K562 (cell line): ENCODE data around the gene PIGT.

Source experiments
- FIP1L1 ChIP-seq: fragments of 200-400 bp; formaldehyde crosslinking; IDR thresholded peaks from 2 replicates; pipeline ENCODE4 v1.6.1; 2018; ENCODE audit warnings: mild to moderate bottlenecking, low read depth, low read length; ENCODE audit not compliant: poor library complexity, severe bottlenecking
- HNRNPL ChIP-seq: fragments of 200-400 bp; formaldehyde crosslinking; IDR thresholded peaks from 2 replicates; pipeline ENCODE4 v1.6.1; 2017; ENCODE audit warnings: low read depth, mild to moderate bottlenecking, low read length
- MEF2A ChIP-seq: IDR thresholded peaks from 2 replicates; pipeline ENCODE4 v1.6.1; 2011; ENCODE audit warnings: low read depth, mild to moderate bottlenecking, low read length, moderate library complexity; ENCODE audit not compliant: control insufficient read depth
- PRMT5 ChIP-seq: sonication (generic); formaldehyde crosslinking; IDR thresholded peaks from 2 replicates; pipeline ENCODE4 v1.5.0; 2020; ENCODE audit warnings: missing genetic modification reagents
- TSC22D4 ChIP-seq: fragments of 450-650 bp; IDR thresholded peaks from 2 replicates; pipeline ENCODE4 v1.6.1; 2016; ENCODE audit warnings: missing genetic modification characterization, missing biosample characterization, control low read depth
- TF ChIP-seq, protein P1 (sequence below): sonication (generic); formaldehyde crosslinking; IDR thresholded peaks from 2 replicates; pipeline ENCODE4 v1.5.0; 2020; ENCODE audit warnings: missing genetic modification reagents
- TF ChIP-seq, protein P2 (sequence below): sonication (generic); formaldehyde crosslinking; IDR thresholded peaks from 2 replicates; pipeline ENCODE4 v1.8.1; 2023; ENCODE audit warnings: mild to moderate bottlenecking, missing genetic modification reagents, moderate library complexity

DNA sequence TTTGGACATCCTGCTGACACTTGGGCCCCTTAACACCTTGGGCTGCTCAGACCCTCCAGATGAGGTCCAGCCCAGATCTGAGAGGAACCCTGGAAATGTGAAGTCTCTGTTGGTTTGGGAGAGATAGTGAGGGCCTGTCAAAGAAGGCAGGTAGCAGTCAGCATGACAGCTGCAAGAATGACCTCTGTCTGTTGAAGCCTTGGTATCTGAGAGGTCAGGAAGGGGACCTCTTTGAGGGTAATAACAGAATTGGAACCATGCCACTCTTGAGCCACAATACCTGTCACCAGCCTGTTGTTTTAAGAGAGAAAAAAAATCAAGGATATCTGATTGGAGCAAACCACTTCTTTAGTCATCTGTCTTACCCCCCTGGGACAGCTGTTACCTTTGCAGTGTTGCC lies 48.8 kb upstream of the PIGT start:
- TF ChIP-seq PRMT5 (CRISPR knock-in tag) (no peak), FIP1L1 (no peak), TSC22D4 (tag) (no peak), MEF2A (no peak), HNRNPL (no peak)
- TF ChIP-seq, protein P1, sequence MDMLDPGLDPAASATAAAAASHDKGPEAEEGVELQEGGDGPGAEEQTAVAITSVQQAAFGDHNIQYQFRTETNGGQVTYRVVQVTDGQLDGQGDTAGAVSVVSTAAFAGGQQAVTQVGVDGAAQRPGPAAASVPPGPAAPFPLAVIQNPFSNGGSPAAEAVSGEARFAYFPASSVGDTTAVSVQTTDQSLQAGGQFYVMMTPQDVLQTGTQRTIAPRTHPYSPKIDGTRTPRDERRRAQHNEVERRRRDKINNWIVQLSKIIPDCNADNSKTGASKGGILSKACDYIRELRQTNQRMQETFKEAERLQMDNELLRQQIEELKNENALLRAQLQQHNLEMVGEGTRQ (CRISPR knock-in tag) = no peak
- TF ChIP-seq, protein P2, sequence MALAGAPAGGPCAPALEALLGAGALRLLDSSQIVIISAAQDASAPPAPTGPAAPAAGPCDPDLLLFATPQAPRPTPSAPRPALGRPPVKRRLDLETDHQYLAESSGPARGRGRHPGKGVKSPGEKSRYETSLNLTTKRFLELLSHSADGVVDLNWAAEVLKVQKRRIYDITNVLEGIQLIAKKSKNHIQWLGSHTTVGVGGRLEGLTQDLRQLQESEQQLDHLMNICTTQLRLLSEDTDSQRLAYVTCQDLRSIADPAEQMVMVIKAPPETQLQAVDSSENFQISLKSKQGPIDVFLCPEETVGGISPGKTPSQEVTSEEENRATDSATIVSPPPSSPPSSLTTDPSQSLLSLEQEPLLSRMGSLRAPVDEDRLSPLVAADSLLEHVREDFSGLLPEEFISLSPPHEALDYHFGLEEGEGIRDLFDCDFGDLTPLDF (CRISPR knock-in tag) = no peak
